Measurements from ENCODE around the gene ETS1. TPM values are rescaled to one million over a fixed set of nuclear protein-coding genes. Genes with fewer than 3 reads are reported as not detected.

The ETS1 gene
- total RNA-seq, 1 experiment from 2014 or later, result 1.1 TPM

GRCh38 chr11:128563942-128564641 is 23.3 kb downstream of the ETS1 start:
- no TSS peak for BruUV-seq (replicated peaks)
- ChIA-PET POLR2A (no interaction called here), CTCF (no interaction called here)
- intact Hi-C loops (cut with micrococcal nuclease; ENCODE audit: unreplicated experiment), result no loop called here
- Mint-ChIP-seq H3K36me3 (ENCODE audit: insufficient read depth, unreplicated experiment) (no peaks in the 10 kb centered on the region), H3K4me3 (ENCODE audit: unreplicated experiment) (no peak overlapping the region), H3K9me3 (ENCODE audit: unreplicated experiment) (peaks cover 12% of the 10 kb centered on the region), H3K4me1 (ENCODE audit: low read depth, unreplicated experiment) (peaks cover 8% of the 10 kb centered on the region), H3K27ac (ENCODE audit: unreplicated experiment) (no peak overlapping the region), H3K27me3 (ENCODE audit: insufficient read depth, unreplicated experiment) (peaks cover 12% of the 10 kb centered on the region)
- Histone ChIP-seq H3K4me3 (ENCODE audit: low read depth, low read length) (no peak overlapping the region), H3K27me3 (replicated peaks; ENCODE audit: control insufficient read depth, insufficient read depth, low read length) (no peaks in the 10 kb centered on the region), H3K36me3 (ENCODE audit: control insufficient read depth, insufficient read depth, low read length) (no peaks in the 10 kb centered on the region), H3K4me1 (peaks cover 10% of the 10 kb centered on the region; the same call in 1 of the 2 replicates), H3K9me3 (no peaks in the 10 kb centered on the region)
- no peak for DNase-seq
- no peak for TF ChIP-seq CTCF (IDR thresholded peaks at IDR 0.05; ENCODE audit: insufficient read depth in 1 of 2, low read depth in 1 of 2, low read length in 1 of 2, severe bottlenecking in 1 of 2, unreplicated experiment in 1 of 2)

GRCh38 chr11:128563308-128563707 is 24.1 kb downstream of the ETS1 start:
- POLR2A ChIA-PET, result no interaction called here
- no peak overlapping the region for H3K27ac Mint-ChIP-seq (ENCODE audit: unreplicated experiment)
- no peak for DNase-seq
- intact Hi-C loops (cut with micrococcal nuclease; ENCODE audit: unreplicated experiment), result no loop called here
- no peak for TF ChIP-seq CTCF (IDR thresholded peaks at IDR 0.05; ENCODE audit: insufficient read depth in 1 of 2, low read depth in 1 of 2, low read length in 1 of 2, severe bottlenecking in 1 of 2, unreplicated experiment in 1 of 2)
- peaks cover 16% of the 10 kb centered on the region for H3K27me3 Mint-ChIP-seq (ENCODE audit: insufficient read depth, unreplicated experiment)
- H3K36me3 ChIP-seq (ENCODE audit: control insufficient read depth, insufficient read depth, low read length), result no peaks in the 10 kb centered on the region
- no TSS peak for BruUV-seq (replicated peaks)
- peaks cover 10% of the 10 kb centered on the region; the same call in 1 of the 2 replicates for H3K4me1 ChIP-seq
- CTCF ChIA-PET, result interaction anchor here (0.5 kb wide), 1 partner anchor 385 kb away, joined by 3 read pairs; no protein-coding TSS in a partner anchor
- H3K4me1 Mint-ChIP-seq (ENCODE audit: low read depth, unreplicated experiment), result peaks cover 8% of the 10 kb centered on the region
- H3K27me3 ChIP-seq (replicated peaks; ENCODE audit: control insufficient read depth, insufficient read depth, low read length), result no peaks in the 10 kb centered on the region
- H3K9me3 ChIP-seq, result no peaks in the 10 kb centered on the region
- H3K9me3 Mint-ChIP-seq (ENCODE audit: unreplicated experiment), result peaks cover 12% of the 10 kb centered on the region
- H3K4me3 ChIP-seq (ENCODE audit: low read depth, low read length), result no peak overlapping the region
- H3K4me3 Mint-ChIP-seq (ENCODE audit: unreplicated experiment), result no peak overlapping the region
- H3K36me3 Mint-ChIP-seq (ENCODE audit: insufficient read depth, unreplicated experiment), result no peaks in the 10 kb centered on the region

GRCh38 chr11:128559496-128560103 is 27.8 kb downstream of the ETS1 start:
- Mint-ChIP-seq H3K27me3 (ENCODE audit: insufficient read depth, unreplicated experiment) (peaks cover 16% of the 10 kb centered on the region), H3K27ac (ENCODE audit: unreplicated experiment) (no peak overlapping the region), H3K4me1 (ENCODE audit: low read depth, unreplicated experiment) (no peaks in the 10 kb centered on the region), H3K36me3 (ENCODE audit: insufficient read depth, unreplicated experiment) (no peaks in the 10 kb centered on the region), H3K9me3 (ENCODE audit: unreplicated experiment) (peaks cover 12% of the 10 kb centered on the region), H3K4me3 (ENCODE audit: unreplicated experiment) (no peak overlapping the region)
- POLR2A ChIA-PET, result no interaction called here
- CTCF ChIA-PET, result interaction anchor here (0.6 kb wide), 1 partner anchor 682 kb away, joined by 3 read pairs; no protein-coding TSS in a partner anchor
- Histone ChIP-seq H3K4me3 (ENCODE audit: low read depth, low read length) (no peak overlapping the region), H3K27me3 (replicated peaks; ENCODE audit: control insufficient read depth, insufficient read depth, low read length) (no peaks in the 10 kb centered on the region), H3K4me1 (no peaks in the 10 kb centered on the region), H3K9me3 (no peaks in the 10 kb centered on the region), H3K36me3 (ENCODE audit: control insufficient read depth, insufficient read depth, low read length) (no peaks in the 10 kb centered on the region)
- TF ChIP-seq CTCF (IDR thresholded peaks at IDR 0.05; ENCODE audit: insufficient read depth in 1 of 2, low read depth in 1 of 2, low read length in 1 of 2, severe bottlenecking in 1 of 2, unreplicated experiment in 1 of 2), result no peak
- DNase-seq, result no peak
- BruUV-seq (replicated peaks), result no TSS peak
- intact Hi-C loops (cut with micrococcal nuclease; ENCODE audit: unreplicated experiment), result no loop called here

Measured in Caco-2 (cell line).